Body of pancreas (tissue), 4 donors: ENCODE data around the gene PALM2AKAP2. TPM values are rescaled to one million over a fixed set of nuclear protein-coding genes. Genes with fewer than 3 reads are reported as not detected.

Experiments
- ATAC-seq: fragments of 150-250 bp; one replicate; pipeline ENCODE4 v1.9.1; 2016
- DNase-seq, 4 donors: peaks; one replicate each; pipeline ENCODE4 v3.0.0-alpha.2; 2019
- H3K27ac ChIP-seq, 4 donors: fragments of 200-600 bp; sonication (generic); 1 replicate in 3 of 4; 2 replicates in 1 of 4; pipeline versions ENCODE4 v1.5.1 to v1.6.1; 2016 to 2019; ENCODE audit warnings: mild to moderate bottlenecking in 1 of 4, mixed read lengths in 1 of 4, moderate library complexity in 1 of 4
- H3K27me3 ChIP-seq, 2 donors: fragments of 200-600 bp; sonication (generic); one replicate each; pipeline ENCODE4 v1.6.0; 2016; ENCODE audit warnings: mild to moderate bottlenecking in 1 of 2
- H3K36me3 ChIP-seq, 2 donors: fragments of 200-600 bp; sonication (generic); replicated peaks in 1 of 2; 2 replicates each; pipeline ENCODE4 v1.5.1; 2016; ENCODE audit warnings: low read depth in 2 of 2; ENCODE audit not compliant: insufficient read depth in 1 of 2
- H3K4me1 ChIP-seq: fragments of 200-600 bp; sonication (generic); one replicate; pipeline ENCODE4 v1.6.0; 2016
- H3K4me3 ChIP-seq, 2 donors: fragments of 200-600 bp; sonication (generic); 1 replicate in 1 of 2; 2 replicates in 1 of 2; pipeline ENCODE4 v1.5.1; 2016 to 2019
- H3K9me3 ChIP-seq, 3 donors: fragments of 200-600 bp; sonication (generic); 1 replicate in 2 of 3; 2 replicates in 1 of 3; pipeline ENCODE4 v1.5.1; 2016
- CTCF ChIP-seq, 7 experiments: fragments of 450-650 bp in 4 of 7; fragments of 200-600 bp in 3 of 7; sonication (generic) in 3 of 7; IDR thresholded peaks; one replicate each; pipeline ENCODE4 v1.5.1; 2016 to 2019; ENCODE audit warnings: antibody characterized with exemption in 7 of 7
- POLR2A ChIP-seq, 3 donors: fragments of 450-650 bp; IDR thresholded peaks; one replicate each; pipeline ENCODE4 v1.6.1; 2016; ENCODE audit warnings: antibody characterized with exemption in 3 of 3, mild to moderate bottlenecking in 2 of 3
- whole genome bisulfite sequencing, 2 donors: methylation state at CpG; one replicate each; pipeline ENCODE4 v1.1.5; 2017; 5-methylcytosine and 5-hydroxymethylcytosine counted together
- intact Hi-C: fragments of 100-400 bp; cut with DNase I; formaldehyde crosslinking; loops from one replicate; pipeline ENCODE4 v1.15.1; 2023
- total RNA-seq, 2 donors: library from RNA; depleted of rRNA; stranded (reverse); fragments of >200 nt; gene quantifications; one replicate each; pipeline ENCODE4 v1.1.0, GENCODE V29; 2016

PALM2AKAP2 gene
- total RNA-seq, 2 donors from 2014 or later: 0.99 to 2.1 TPM

DNA sequence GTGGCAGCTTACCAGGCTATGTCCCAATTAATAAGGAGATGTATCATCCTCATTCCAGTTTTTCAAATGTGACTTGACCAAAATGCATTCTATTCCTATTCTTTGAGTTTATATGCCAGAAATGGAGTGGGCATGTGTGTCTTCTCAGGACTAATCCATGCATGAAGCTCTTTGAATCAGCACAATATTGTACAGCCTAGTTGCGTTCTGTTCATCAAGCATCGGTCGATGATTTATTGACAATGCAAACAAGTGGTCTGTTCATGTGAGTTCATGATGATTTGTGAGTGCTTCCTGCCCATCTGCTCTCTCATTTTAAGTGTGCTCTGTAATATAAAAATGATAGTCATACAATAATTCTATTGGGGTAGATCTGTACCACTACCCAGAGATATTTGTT lies 48.3 kb downstream of the PALM2AKAP2 start:
- intact Hi-C loops: no loop called here
- DNase-seq (no peak), ATAC-seq (no peak)
- no peak overlapping the region for H3K4me3 ChIP-seq
- H3K9me3 ChIP-seq: no peaks in the 10 kb centered on the region
- no peak for TF ChIP-seq CTCF (IDR thresholded peaks at IDR 0.05)
- TF ChIP-seq POLR2A (IDR thresholded peaks at IDR 0.05): no peak
- H3K36me3 ChIP-seq: no peaks in the 10 kb centered on the region
- H3K27me3 ChIP-seq: no peaks in the 10 kb centered on the region
- no peaks in the 10 kb centered on the region for H3K4me1 ChIP-seq
- 63 to 84% methylated on average over 3 of the region's 3 CpGs for WGBS, 2 donors
- H3K27ac ChIP-seq: no peak overlapping the region
